GM23338 (cell line): ENCODE results near the gene ADAMTS4. TPM values are rescaled to one million over a fixed set of nuclear protein-coding genes. Genes with fewer than 3 reads are reported as not detected.

Source experiments
- ATAC-seq: fragments of 200-7000 bp; cut with Tn5 transposase; 3 replicates; pipeline ENCODE4 v1.9.1; 2020
- DNase-seq: peaks from one replicate; pipeline ENCODE4 v3.0.0-alpha.2; 2015; ENCODE audit warnings: low spot score
- H2AFZ ChIP-seq: fragments of 200-600 bp; sonication (generic); 2 replicates; pipeline ENCODE4 v1.8.0; 2016; ENCODE audit warnings: antibody characterized with exemption, mild to moderate bottlenecking, moderate library complexity
- H3F3A ChIP-seq: fragments of 200-600 bp; sonication (generic); replicated peaks from 2 replicates; pipeline ENCODE4 v1.8.0; 2017; ENCODE audit warnings: antibody characterized with exemption, mixed run types, low read depth
- H3K27ac ChIP-seq: fragments of 200-600 bp; sonication (generic); 2 replicates; pipeline ENCODE4 v1.6.1; 2016; ENCODE audit warnings: low read depth
- H3K27me3 ChIP-seq: fragments of 200-600 bp; sonication (generic); 2 replicates; pipeline ENCODE4 v1.8.0; 2016; ENCODE audit warnings: mild to moderate bottlenecking, mixed run types, moderate library complexity; ENCODE audit not compliant: insufficient read depth
- H3K36me3 ChIP-seq: fragments of 200-600 bp; sonication (generic); 2 replicates; pipeline ENCODE4 v1.8.0; 2016; ENCODE audit warnings: mild to moderate bottlenecking; ENCODE audit not compliant: insufficient read depth
- H3K4me1 ChIP-seq: fragments of 200-600 bp; sonication (generic); 2 replicates; pipeline ENCODE4 v1.8.0; 2016; ENCODE audit warnings: mild to moderate bottlenecking, moderate library complexity; ENCODE audit not compliant: insufficient read depth
- H3K4me2 ChIP-seq: fragments of 200-600 bp; sonication (generic); 2 replicates; pipeline ENCODE4 v1.7.1; 2017; ENCODE audit warnings: mixed run types
- H3K4me3 ChIP-seq: fragments of 200-600 bp; sonication (generic); 2 replicates; pipeline ENCODE4 v1.6.1; 2016; ENCODE audit warnings: mixed run types
- H3K79me2 ChIP-seq: fragments of 200-600 bp; sonication (generic); replicated peaks from 2 replicates; pipeline ENCODE4 v1.8.0; 2017; ENCODE audit warnings: mild to moderate bottlenecking; ENCODE audit not compliant: insufficient read depth
- H3K9me2 ChIP-seq: fragments of 200-600 bp; sonication (generic); 2 replicates; pipeline ENCODE4 v1.8.0; 2017; ENCODE audit not compliant: insufficient read depth
- H4K20me1 ChIP-seq: fragments of 200-600 bp; sonication (generic); replicated peaks from 2 replicates; pipeline ENCODE4 v1.8.0; 2017; ENCODE audit warnings: mild to moderate bottlenecking; ENCODE audit not compliant: insufficient read depth
- H3K27ac Mint-ChIP-seq: 2 replicates; pipeline ENCODE4 v1.8.0; 2020; ENCODE audit warnings: inconsistent platforms, mild to moderate bottlenecking, moderate library complexity, mixed read lengths
- H3K27me3 Mint-ChIP-seq: 3 replicates; pipeline ENCODE4 v1.8.0; 2022; ENCODE audit warnings: low read depth, mild to moderate bottlenecking, moderate library complexity, mixed read lengths, inconsistent platforms; ENCODE audit not compliant: insufficient read depth, poor library complexity
- H3K36me3 Mint-ChIP-seq: 3 replicates; pipeline ENCODE4 v1.8.0; 2021; ENCODE audit warnings: low read depth, mild to moderate bottlenecking, inconsistent platforms, moderate library complexity, mixed read lengths
- H3K4me1 Mint-ChIP-seq: 3 replicates; pipeline ENCODE4 v1.8.0; 2020; ENCODE audit warnings: mild to moderate bottlenecking, inconsistent platforms, mixed read lengths
- H3K4me3 Mint-ChIP-seq: 3 replicates; pipeline ENCODE4 v1.8.0; 2021; ENCODE audit warnings: moderate library complexity, mild to moderate bottlenecking, inconsistent platforms, mixed read lengths
- H3K9me3 Mint-ChIP-seq: 3 replicates; pipeline ENCODE4 v1.8.0; 2020; ENCODE audit warnings: moderate library complexity, mild to moderate bottlenecking, inconsistent platforms, mixed read lengths
- CREB1 ChIP-seq: fragments of 250-450 bp; sonication (Bioruptor Pico); IDR thresholded peaks from 2 replicates; pipeline ENCODE4 v1.5.0; 2020; ENCODE audit warnings: low read depth, mild to moderate bottlenecking, moderate library complexity
- EZH2 ChIP-seq: fragments of 200-600 bp; sonication (generic); IDR thresholded peaks from one replicate; pipeline ENCODE4 v1.8.0; 2017; ENCODE audit warnings: antibody characterized with exemption, mild to moderate bottlenecking, low read depth; ENCODE audit not compliant: unreplicated experiment
- EZH2phosphoT487 ChIP-seq: fragments of 200-600 bp; sonication (generic); IDR thresholded peaks from one replicate; pipeline ENCODE4 v1.8.1; 2018; ENCODE audit warnings: antibody characterized with exemption; ENCODE audit not compliant: unreplicated experiment
- JUNB ChIP-seq: IDR thresholded peaks from one replicate; pipeline ENCODE4 v1.6.1; 2016; ENCODE audit warnings: antibody characterized with exemption; ENCODE audit not compliant: unreplicated experiment
- NANOG ChIP-seq: IDR thresholded peaks from 2 replicates; pipeline ENCODE4 v1.6.1; 2016; ENCODE audit warnings: antibody characterized with exemption, borderline replicate concordance
- STAT1 ChIP-seq: IDR thresholded peaks from one replicate; pipeline ENCODE4 v1.6.1; 2016; ENCODE audit warnings: antibody characterized with exemption; ENCODE audit not compliant: unreplicated experiment
- ZNF331 ChIP-seq: fragments of 250-450 bp; sonication (Bioruptor Pico); IDR thresholded peaks from 2 replicates; pipeline ENCODE4 v1.5.0; 2020; ENCODE audit warnings: low read depth, mild to moderate bottlenecking, moderate library complexity
- polyA plus RNA-seq: library from polyadenylated mRNA; unstranded; fragments of >200 nt; fragmentation: Nextera tagmentation; extraction: Ambion mirVana; gene quantifications from 2 replicates; pipeline ENCODE4 v1.2.1, GENCODE V29; 2016
- total RNA-seq: library from RNA; depleted of rRNA; stranded (reverse); fragments of >200 nt; shearing (Covaris generic); gene quantifications from 2 replicates; pipeline ENCODE4 v1.2.3, GENCODE V29; 2014
- TF ChIP-seq, protein P1 (sequence below), 2 experiments: fragments of 200-600 bp in 1 of 2; sonication (generic) in 1 of 2; conservative IDR thresholded peaks; 2 replicates each; pipeline versions ENCODE4 v1.5.1 to v1.6.1; 2016 to 2017; ENCODE audit warnings: antibody characterized with exemption in 2 of 2, low read depth in 2 of 2, mild to moderate bottlenecking in 2 of 2, moderate library complexity in 1 of 2
- TF ChIP-seq, protein P2 (sequence below): IDR thresholded peaks from 2 replicates; pipeline ENCODE4 v1.6.1; 2016; ENCODE audit warnings: antibody characterized with exemption
- TF ChIP-seq, protein P3 (sequence below): fragments of 250-450 bp; sonication (Bioruptor Pico); IDR thresholded peaks from 2 replicates; pipeline ENCODE4 v1.5.0; 2020; ENCODE audit warnings: mild to moderate bottlenecking, moderate library complexity

The ADAMTS4 gene
- total and polyA plus RNA-seq, 2 experiments from 2014 or later = 1.3 to 5.2 TPM

DNA sequence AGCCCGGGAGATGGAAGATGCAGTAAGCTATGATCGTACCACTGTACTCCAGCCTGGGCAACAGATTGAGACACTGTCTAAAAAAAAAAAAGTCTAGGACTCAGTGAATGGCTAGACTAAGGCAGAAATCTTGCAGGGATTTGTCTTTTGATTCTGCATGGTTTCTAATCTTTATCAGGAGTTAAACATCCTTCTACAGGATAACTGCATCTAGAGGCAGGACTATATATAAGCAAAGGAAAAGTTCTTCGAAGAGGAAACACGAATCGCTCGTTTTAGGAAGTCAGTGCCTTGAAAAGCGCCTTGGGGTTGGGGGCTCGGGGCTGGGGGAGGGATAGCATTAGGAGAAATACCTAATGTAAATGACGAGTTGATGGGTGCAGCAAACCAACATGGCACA lies 45.7 kb downstream of the ADAMTS4 start:
- Histone ChIP-seq H3F3A (peaks cover 7% of the 10 kb centered on the region; the same call in 1 of the 2 replicates), H3K27me3 (no peaks in the 10 kb centered on the region), H3K36me3 (no peaks in the 10 kb centered on the region; the same call in 1 of the 2 replicates), H3K4me1 (peaks cover 5% of the 10 kb centered on the region), H3K9me2 (no peaks in the 10 kb centered on the region), H3K4me3 (peak overlapping the region; percentile 60), H3K4me2 (peak overlapping the region; percentile 76), H4K20me1 (no peaks in the 10 kb centered on the region), H3K27ac (peak overlapping the region; percentile 97), H3K79me2 (0 out of 2 replicates have a peak, but pooled peaks cover 9% of the 10 kb centered on the region), H2AFZ (peak overlapping the region; percentile 96)
- DNase-seq = peak; percentile 36
- Mint-ChIP-seq H3K36me3 (peaks cover 14% of the 10 kb centered on the region), H3K4me3 (peak overlapping the region; percentile 97), H3K4me1 (peaks cover 7% of the 10 kb centered on the region; the same call in 2 of the 3 replicates), H3K9me3 (no peaks in the 10 kb centered on the region), H3K27ac (no peak overlapping the region; the same call in 1 of the 2 replicates), H3K27me3 (peaks cover 3% of the 10 kb centered on the region)
- TF ChIP-seq ZNF331 (CRISPR knock-in tag) = no peak
- ATAC-seq = peak; percentile 19

DNA sequence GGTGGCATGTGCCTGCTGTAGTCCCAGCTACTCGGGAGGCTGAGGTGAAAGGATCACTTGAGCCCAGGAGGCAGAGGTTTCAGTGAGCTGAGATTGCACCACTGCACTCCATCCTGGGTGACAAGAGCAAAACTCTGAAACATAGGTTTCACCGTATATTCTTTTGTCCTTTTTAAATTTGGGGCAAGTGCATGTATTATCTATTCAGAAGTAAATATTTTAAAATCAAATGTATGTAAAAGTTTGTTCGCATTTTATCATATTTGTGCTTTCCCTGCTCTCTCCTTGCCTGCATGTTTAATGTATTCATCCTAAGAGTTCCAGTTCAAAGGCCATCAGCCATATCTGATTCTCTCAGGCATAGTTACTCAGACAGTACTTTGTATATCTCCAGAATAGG lies 53.0 kb downstream of the ADAMTS4 start:
- Mint-ChIP-seq H3K27ac (no peak overlapping the region), H3K36me3 (no peaks in the 10 kb centered on the region), H3K9me3 (no peaks in the 10 kb centered on the region), H3K4me1 (no peaks in the 10 kb centered on the region), H3K4me3 (no peak overlapping the region), H3K27me3 (peaks cover 3% of the 10 kb centered on the region)
- Histone ChIP-seq H3K36me3 (no peaks in the 10 kb centered on the region), H3K4me2 (no peak overlapping the region), H3K79me2 (no peaks in the 10 kb centered on the region), H3K9me2 (no peaks in the 10 kb centered on the region), H2AFZ (no peak overlapping the region), H3F3A (no peaks in the 10 kb centered on the region), H3K27ac (no peak overlapping the region), H3K4me3 (no peak overlapping the region), H4K20me1 (no peaks in the 10 kb centered on the region), H3K4me1 (no peaks in the 10 kb centered on the region), H3K27me3 (no peaks in the 10 kb centered on the region)
- ATAC-seq = no peak
- DNase-seq = no peak
- TF ChIP-seq NANOG = no peak
- TF ChIP-seq, protein P1, sequence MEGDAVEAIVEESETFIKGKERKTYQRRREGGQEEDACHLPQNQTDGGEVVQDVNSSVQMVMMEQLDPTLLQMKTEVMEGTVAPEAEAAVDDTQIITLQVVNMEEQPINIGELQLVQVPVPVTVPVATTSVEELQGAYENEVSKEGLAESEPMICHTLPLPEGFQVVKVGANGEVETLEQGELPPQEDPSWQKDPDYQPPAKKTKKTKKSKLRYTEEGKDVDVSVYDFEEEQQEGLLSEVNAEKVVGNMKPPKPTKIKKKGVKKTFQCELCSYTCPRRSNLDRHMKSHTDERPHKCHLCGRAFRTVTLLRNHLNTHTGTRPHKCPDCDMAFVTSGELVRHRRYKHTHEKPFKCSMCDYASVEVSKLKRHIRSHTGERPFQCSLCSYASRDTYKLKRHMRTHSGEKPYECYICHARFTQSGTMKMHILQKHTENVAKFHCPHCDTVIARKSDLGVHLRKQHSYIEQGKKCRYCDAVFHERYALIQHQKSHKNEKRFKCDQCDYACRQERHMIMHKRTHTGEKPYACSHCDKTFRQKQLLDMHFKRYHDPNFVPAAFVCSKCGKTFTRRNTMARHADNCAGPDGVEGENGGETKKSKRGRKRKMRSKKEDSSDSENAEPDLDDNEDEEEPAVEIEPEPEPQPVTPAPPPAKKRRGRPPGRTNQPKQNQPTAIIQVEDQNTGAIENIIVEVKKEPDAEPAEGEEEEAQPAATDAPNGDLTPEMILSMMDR (conservative IDR thresholded peaks at IDR 0.05; ENCODE audit: low read depth in 2 of 2) = no peak
- TF ChIP-seq EZH2 = no peak
- TF ChIP-seq ZNF331 (CRISPR knock-in tag) = no peak
- TF ChIP-seq, protein P2, sequence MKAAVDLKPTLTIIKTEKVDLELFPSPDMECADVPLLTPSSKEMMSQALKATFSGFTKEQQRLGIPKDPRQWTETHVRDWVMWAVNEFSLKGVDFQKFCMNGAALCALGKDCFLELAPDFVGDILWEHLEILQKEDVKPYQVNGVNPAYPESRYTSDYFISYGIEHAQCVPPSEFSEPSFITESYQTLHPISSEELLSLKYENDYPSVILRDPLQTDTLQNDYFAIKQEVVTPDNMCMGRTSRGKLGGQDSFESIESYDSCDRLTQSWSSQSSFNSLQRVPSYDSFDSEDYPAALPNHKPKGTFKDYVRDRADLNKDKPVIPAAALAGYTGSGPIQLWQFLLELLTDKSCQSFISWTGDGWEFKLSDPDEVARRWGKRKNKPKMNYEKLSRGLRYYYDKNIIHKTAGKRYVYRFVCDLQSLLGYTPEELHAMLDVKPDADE = no peak
- TF ChIP-seq JUNB = no peak
- TF ChIP-seq, protein P3, sequence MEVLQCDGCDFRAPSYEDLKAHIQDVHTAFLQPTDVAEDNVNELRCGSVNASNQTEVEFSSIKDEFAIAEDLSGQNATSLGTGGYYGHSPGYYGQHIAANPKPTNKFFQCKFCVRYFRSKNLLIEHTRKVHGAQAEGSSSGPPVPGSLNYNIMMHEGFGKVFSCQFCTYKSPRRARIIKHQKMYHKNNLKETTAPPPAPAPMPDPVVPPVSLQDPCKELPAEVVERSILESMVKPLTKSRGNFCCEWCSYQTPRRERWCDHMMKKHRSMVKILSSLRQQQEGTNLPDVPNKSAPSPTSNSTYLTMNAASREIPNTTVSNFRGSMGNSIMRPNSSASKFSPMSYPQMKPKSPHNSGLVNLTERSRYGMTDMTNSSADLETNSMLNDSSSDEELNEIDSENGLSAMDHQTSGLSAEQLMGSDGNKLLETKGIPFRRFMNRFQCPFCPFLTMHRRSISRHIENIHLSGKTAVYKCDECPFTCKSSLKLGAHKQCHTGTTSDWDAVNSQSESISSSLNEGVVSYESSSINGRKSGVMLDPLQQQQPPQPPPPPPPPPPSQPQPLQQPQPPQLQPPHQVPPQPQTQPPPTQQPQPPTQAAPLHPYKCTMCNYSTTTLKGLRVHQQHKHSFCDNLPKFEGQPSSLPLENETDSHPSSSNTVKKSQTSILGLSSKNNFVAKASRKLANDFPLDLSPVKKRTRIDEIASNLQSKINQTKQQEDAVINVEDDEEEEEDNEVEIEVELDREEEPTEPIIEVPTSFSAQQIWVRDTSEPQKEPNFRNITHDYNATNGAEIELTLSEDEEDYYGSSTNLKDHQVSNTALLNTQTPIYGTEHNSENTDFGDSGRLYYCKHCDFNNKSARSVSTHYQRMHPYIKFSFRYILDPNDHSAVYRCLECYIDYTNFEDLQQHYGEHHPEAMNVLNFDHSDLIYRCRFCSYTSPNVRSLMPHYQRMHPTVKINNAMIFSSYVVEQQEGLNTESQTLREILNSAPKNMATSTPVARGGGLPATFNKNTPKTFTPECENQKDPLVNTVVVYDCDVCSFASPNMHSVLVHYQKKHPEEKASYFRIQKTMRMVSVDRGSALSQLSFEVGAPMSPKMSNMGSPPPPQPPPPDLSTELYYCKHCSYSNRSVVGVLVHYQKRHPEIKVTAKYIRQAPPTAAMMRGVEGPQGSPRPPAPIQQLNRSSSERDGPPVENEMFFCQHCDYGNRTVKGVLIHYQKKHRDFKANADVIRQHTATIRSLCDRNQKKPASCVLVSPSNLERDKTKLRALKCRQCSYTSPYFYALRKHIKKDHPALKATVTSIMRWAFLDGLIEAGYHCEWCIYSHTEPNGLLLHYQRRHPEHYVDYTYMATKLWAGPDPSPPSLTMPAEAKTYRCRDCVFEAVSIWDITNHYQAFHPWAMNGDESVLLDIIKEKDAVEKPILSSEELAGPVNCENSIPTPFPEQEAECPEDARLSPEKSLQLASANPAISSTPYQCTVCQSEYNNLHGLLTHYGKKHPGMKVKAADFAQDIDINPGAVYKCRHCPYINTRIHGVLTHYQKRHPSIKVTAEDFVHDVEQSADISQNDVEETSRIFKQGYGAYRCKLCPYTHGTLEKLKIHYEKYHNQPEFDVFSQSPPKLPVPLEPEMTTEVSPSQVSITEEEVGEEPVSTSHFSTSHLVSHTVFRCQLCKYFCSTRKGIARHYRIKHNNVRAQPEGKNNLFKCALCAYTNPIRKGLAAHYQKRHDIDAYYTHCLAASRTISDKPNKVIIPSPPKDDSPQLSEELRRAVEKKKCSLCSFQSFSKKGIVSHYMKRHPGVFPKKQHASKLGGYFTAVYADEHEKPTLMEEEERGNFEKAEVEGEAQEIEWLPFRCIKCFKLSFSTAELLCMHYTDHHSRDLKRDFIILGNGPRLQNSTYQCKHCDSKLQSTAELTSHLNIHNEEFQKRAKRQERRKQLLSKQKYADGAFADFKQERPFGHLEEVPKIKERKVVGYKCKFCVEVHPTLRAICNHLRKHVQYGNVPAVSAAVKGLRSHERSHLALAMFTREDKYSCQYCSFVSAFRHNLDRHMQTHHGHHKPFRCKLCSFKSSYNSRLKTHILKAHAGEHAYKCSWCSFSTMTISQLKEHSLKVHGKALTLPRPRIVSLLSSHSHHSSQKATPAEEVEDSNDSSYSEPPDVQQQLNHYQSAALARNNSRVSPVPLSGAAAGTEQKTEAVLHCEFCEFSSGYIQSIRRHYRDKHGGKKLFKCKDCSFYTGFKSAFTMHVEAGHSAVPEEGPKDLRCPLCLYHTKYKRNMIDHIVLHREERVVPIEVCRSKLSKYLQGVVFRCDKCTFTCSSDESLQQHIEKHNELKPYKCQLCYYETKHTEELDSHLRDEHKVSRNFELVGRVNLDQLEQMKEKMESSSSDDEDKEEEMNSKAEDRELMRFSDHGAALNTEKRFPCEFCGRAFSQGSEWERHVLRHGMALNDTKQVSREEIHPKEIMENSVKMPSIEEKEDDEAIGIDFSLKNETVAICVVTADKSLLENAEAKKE = no peak
- no peak for TF ChIP-seq STAT1
- no peak for TF ChIP-seq CREB1
- no peak for TF ChIP-seq EZH2phosphoT487
